NOMO-1 treated with DMSO at 0.1 percent for 48 hours (cell line): ENCODE data around the gene NOL4L.

Experiments
- DNase-seq: peaks from one replicate; lab custom pipeline; 2025; ENCODE audit not compliant: unreplicated experiment; lab: John Stamatoyannopoulos, UW

NOL4L gene

GRCh38 chr20:32488066-32488838 lies 96.9 kb downstream of the NOL4L start:
- DNase-seq: no peak

GRCh38 chr20:32487381-32487780 lies 97.8 kb downstream of the NOL4L start:
- no peak for DNase-seq

- no peak for DNase-seq
These were observed 99.2 kb downstream of the NOL4L start for GRCh38 chr20:32485770-32486478.

GRCh38 chr20:32484958-32485769 lies 100.0 kb downstream of the NOL4L start:
- peak; percentile 78 for DNase-seq

GRCh38 chr20:32484225-32484957 lies 100.7 kb downstream of the NOL4L start:
- DNase-seq: no peak

GRCh38 chr20:32483351-32484224 lies 101.5 kb downstream of the NOL4L start:
- peak; percentile 23 for DNase-seq

- peak; percentile 64 for DNase-seq
These were observed 102.5 kb downstream of the NOL4L start for GRCh38 chr20:32482442-32483261.

GRCh38 chr20:32482143-32482441 lies 103.0 kb downstream of the NOL4L start:
- no peak for DNase-seq

GRCh38 chr20:32481311-32482142 lies 103.6 kb downstream of the NOL4L start:
- DNase-seq: no peak

- no peak for DNase-seq
These were observed 104.5 kb downstream of the NOL4L start for GRCh38 chr20:32480371-32481241.

GRCh38 chr20:32479697-32480171 lies 105.4 kb downstream of the NOL4L start:
- DNase-seq: no peak

- no peak for DNase-seq
These were observed 106.1 kb downstream of the NOL4L start for GRCh38 chr20:32479012-32479411.

- no peak for DNase-seq
These were observed 106.6 kb downstream of the NOL4L start for GRCh38 chr20:32478576-32478975.

- DNase-seq: no peak
These were observed 107.3 kb downstream of the NOL4L start for GRCh38 chr20:32477594-32478512.

GRCh38 chr20:32476684-32477593 lies 108.2 kb downstream of the NOL4L start:
- DNase-seq: no peak
